KBM-7 (cell line): Measurements from ENCODE around the gene LDLRAD4.
"Not testable (repeated sequence)": the region's sequence is repeated elsewhere in the genome, so short reads cannot be mapped to it uniquely, and the experiment has no call there.

Experiments
- DNase-seq: peaks from one replicate; pipeline ENCODE4 v3.0.0-alpha.2; 2015
- in situ Hi-C: fragments of 300-500 bp; cut with MboI; formaldehyde crosslinking; loops from 2 replicates; pipeline ENCODE4 v1.14.3; 2020; ENCODE audit warnings: low sequenced_read_pairs, low pct_unique_long_range_greater_than_20kb, mixed read lengths

The LDLRAD4 gene

DNA sequence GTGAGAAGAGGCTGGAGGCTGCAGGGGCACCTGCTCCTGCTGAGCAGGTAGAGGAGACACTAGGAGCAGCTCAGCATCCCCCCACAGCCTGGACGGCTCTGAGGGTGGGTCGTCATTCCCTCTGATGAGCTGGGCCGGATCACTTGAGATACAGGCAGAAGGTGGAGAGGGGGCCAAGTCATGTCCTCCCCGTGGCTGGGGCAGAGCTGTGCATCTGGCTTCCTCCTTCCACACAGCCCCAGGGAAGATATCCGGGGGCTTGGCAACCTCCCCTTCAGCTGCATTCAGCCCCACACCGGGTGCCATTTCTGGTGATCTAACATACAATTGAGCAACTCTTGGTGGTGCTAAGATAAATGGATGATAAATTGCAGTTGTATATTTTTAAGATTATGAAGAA is 236.9 kb downstream of the LDLRAD4 start:
- peak; percentile 39 for DNase-seq
- in situ Hi-C loops = no loop called here

DNA sequence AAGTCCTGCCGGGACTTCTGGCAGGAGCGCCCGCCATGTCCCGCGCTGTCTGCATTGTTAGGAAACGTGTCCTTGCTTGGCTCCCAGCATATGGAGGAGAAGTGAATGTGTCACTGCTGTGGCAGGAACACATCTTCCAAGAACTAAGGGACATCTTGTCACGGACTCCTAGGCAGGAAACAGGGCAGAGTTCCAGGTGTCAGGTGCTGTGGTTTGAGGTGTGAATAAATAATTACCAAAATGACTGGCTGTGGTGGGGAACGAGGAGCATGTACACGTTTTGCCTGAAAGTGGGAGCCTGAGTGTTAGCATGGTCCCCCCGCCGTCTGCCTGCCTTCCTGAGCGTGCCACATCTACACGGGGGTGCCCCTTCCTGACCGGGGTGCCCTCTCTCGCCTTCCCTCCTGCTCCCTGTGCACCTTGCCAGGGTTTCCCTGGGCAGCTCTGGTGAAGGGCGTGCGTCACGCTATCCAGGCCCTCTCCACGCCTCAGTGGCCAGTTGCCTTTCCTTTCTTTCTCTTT is 237.5 kb downstream of the LDLRAD4 start:
- in situ Hi-C loops = no loop called here
- peak; percentile 35 for DNase-seq

DNA sequence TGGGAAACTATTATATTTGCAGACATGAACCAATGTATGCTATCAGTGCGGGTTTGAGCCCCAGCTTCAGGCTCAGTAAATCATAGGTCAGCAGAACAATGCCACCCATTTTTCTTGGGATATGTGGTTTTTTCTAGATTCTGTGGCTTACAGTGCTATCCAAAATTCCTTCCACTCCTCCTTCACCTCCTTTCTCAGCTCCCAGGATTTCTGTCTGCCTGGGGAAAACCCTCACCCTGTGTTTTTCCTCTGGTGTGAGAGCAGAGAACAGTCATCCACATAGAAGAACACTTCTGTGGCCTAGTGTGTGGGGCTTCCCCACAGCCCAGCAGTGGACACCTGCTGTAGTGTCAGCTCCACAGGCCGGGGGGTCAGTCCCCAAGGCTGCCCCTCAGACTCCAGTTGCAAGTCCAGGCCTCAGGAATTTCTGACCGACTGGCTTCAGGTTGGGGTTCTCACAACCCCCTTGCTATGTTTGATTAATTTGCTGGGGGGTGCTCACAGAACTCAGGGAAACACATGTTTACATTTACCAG is 238.2 kb downstream of the LDLRAD4 start:
- in situ Hi-C loops = no loop called here

DNA sequence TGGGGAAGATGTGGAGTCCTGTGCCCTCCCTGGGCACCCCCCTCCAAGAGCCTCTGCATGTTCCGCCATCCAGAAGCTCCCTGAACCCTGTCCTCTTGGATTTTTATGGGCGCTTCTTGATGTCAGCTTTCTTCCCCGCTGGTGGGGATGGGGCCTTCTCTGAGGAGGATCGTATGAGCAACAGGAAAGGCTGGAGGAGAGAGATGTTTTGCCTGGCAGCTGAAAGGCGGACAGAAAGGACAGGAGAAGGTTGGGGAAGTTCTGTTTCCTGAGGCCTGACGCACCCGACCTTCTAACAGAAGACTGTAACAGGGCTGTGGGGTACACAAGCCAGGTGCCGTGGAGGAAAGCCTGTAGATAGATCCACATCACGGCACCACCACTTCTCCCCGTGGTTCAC is 238.8 kb downstream of the LDLRAD4 start:
- in situ Hi-C loops = no loop called here
- no peak for DNase-seq

More for the DNA sequence above, 238.2 kb downstream of the LDLRAD4 start:
- DNase-seq = no peak

DNA sequence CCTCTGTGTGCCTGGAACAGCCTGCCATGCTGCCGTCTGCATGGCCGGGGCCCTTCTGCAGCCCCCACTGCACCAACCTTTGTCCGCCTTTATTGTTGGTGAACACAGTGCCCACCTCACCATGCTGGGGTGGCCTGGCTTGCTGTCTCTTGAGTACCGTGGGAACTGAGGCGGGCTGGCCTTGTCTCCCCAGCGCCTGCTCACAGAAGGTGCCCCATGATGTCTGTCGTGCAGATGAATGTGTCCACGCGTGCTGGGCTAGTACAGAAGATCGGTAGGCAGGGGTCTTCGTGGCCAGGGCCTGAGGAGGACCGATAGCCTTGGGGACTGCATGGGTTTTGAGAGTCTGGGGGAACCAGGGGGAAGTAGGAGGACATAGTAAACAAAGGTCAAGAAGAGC is 242.4 kb downstream of the LDLRAD4 start:
- no peak for DNase-seq
- in situ Hi-C loops = no loop called here

DNA sequence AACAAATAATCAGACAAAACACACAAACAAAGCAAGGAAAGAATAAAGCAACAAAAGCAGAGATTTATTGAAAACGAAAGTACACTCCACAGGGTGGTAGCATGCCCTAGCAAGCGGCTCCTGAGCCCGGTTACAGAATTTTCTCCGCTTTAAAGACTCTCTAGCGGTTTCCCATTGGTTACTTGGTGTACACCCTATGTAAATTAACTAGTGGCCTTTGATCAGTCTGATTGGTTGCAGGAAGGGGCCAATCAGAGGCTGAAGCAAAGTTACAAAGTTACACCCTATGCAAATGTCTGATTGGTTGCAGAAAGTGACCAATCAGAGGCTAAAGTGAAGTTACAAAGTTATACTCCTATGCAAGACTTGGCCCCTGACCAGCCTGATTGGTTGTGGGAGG is 242.9 kb downstream of the LDLRAD4 start:
- no peak for DNase-seq
- in situ Hi-C loops = no loop called here

DNA sequence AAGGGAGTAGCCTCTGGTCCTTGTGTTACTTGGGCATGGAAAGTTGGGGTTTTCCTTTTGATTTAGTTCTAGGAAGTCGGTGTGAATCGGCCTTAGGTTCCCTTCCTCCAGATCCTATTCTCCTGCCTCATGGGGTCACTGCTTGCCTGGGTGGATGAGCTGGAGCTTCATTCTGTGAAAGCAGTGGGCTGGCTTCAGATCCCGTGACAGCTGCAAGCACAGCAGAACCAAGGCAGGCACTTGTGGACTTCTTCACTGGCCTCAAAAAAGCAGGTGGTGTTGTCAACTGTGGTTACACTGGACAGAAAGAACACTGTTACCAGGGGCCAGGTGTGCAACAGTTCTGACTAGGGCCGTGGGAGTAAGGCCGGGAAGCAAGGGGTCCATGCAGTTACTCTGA is 243.4 kb downstream of the LDLRAD4 start:
- DNase-seq = no peak
- in situ Hi-C loops = no loop called here

DNA sequence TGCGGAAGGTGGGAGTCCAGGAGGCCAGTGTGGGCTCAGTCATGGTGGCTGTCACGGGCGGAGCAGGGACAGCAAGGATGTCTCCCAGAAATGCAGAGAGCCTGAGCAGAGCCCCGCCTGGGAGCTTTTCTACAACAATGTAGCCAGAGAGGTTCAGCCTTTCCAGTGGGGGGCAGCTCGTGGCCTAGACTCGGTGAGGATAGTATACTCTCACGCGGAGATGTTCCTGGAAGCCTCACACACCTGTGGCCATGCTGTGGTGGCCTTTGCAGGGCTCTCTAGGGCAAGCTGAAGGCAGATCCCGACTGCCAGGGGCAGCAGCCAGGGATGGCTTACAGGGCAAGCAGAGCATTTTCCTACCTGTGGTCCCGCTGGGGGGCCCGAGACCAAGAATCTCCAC is 244.1 kb downstream of the LDLRAD4 start:
- in situ Hi-C loops = no loop called here
- DNase-seq = no peak

DNA sequence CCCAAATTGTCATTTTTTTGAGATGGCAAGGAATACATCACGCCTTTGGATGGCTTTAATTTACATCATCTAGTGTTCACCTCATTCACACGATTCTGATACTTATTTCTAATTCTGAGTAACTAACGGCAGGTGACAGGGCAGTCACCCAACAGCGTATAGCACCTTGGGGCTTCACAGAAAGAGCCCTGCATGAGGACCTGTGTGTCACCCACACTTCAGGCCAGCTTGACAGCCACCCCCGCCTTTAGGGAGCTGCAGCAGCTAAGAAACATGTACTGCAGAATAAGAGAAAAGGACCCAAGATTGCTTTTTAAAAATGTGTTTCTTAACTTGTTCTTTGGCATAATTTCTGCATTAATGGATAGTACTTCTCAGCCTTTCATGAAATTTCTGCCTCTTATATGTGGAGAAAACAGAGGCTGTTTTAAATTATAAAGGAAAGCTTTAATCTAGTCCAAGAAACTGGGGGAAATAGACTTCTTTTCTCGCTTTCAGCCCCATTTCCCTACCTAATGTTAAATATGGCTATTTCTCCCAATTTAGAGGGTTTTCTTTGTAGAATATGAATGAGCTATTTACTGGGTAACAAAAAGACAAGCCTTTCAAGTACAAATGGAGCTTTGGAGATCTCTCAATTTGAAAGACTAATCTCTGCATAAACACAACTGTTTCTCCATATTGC is 245.1 kb downstream of the LDLRAD4 start:
- in situ Hi-C loops = no loop called here
- DNase-seq = no peak

DNA sequence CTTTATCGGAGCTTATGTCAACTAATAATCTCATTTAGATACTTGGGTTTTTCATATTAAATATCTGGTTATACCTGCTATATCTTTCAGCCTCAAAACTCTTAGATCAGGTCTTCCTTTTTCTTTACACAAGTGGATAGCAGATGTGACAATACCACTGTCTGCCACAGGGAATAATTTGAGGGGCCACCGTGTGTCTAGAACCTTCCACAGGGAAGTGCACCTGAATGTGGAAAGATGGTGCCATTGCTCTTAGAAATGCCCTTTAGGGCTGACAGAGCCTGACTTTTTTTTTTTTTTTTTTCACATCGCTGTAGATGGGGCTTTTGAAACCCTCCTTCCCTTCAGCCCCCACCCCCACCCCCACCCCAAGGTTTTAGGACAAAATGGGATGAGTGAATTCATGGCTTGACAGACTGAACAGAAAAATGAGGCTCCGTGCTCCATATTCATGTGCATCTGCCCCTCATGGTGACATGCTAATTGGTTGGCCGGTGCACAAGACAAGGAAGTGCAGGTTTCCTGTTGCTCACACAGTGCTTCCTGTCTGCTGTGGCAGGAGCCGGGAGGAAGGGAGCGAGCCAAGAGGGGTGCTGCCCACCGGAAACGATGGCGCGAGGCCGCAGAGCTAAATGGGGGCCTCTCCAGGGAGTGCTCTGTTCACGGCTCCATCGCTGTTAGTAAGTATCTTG is 246.0 kb downstream of the LDLRAD4 start:
- peak; percentile 93 for DNase-seq
- in situ Hi-C loops = no loop called here

DNA sequence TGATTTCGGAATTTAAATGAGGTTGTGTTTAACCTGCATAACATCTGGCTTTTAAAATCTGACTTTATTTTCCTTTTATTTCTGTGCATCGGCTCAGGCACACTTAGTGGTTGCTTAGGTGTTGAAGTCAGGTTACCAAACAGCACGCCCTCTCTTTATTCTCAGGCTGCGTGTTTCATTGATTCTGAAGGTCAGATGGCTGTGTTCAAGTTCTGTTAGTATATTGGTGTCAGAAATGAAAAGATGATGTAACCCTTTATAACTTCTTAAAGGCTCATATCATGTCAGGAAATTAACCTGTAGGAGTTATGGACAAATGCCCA is 246.5 kb downstream of the LDLRAD4 start:
- in situ Hi-C loops = no loop called here
- no peak for DNase-seq

DNA sequence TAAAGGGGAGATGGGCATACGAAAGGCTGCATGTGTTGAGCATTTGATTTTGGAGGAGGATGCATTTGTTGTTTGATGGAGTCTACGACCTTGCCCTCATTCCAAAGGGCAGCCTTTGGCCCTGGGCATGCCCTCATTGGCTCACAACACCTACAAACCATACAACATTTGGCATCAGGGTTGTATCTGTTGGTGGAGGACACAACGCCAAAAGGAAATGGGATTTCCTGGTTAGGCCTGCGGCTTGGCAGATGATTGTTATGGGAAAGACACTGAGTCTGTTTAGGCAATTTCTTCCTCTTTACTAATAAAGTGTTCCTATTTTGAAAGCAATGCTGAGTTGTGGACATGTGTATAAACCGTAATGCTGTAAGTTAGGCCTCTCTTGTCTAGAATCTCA is 246.9 kb downstream of the LDLRAD4 start:
- in situ Hi-C loops = no loop called here
- peak; percentile 67 for DNase-seq

DNA sequence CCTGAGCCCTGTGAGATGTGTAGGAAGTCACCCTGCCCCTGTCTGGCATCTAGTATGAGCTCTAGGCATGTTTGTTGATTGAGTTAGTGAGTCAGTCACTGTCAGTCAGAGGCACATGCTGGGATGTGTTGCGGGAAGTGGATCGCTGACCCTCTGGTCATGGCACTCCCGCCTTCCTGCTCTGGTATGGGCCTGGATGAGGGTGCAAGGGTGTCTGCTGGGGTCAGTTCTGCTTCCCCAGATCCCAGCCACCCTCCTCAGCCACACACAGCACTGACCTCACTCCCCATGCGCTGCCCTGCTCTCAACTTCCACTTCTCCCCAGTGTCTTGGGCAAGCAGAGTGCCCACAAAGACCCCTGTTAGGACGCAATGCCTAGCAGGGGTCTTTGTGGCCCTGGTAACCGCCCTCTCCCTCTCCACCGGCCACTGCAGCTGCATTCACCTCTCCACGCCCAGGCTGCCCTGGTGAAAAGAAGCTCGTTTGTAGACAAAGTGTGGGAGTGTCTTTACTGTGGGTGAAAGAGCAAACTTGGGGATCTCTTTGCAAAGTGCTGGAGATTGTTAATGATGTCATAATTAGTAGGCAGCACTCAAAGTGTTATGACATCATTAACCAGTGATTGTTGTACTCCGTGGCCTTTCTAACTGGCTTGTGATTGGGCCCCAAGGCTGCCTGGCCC is 252.1 kb downstream of the LDLRAD4 start:
- in situ Hi-C loops = no loop called here
- DNase-seq = no peak

DNA sequence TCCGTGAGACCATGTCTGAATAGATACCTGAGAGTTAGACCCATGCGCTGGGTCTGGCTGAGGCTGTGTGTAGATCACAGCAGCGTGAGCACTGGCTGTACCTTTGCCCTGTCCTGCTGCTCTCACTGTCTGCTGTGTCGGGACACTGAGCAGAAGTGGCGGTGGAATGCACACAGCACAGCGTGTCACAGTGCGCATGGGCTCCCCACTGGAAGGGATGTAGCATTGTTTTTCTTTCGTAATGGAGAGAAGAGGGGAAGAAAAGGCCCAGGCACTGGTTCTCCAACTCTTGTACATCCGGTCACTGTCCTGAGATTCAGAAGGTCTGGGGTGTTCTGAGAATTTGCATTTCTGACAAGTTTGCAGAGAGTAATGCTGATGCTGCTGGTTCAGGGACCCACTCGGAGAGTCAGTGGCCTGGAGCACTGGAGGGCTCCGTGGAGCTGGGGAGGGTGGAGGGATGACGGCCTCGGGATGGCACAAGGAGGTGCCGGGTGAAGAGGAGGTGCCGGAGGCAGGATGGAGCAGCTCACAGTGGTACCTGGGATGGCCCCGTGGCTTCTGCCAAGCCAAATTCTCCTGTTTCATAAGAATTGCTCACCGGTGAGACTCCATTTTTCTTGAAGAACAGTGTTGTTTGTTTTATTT is 252.8 kb downstream of the LDLRAD4 start:
- in situ Hi-C loops = no loop called here
- DNase-seq = no peak

DNA sequence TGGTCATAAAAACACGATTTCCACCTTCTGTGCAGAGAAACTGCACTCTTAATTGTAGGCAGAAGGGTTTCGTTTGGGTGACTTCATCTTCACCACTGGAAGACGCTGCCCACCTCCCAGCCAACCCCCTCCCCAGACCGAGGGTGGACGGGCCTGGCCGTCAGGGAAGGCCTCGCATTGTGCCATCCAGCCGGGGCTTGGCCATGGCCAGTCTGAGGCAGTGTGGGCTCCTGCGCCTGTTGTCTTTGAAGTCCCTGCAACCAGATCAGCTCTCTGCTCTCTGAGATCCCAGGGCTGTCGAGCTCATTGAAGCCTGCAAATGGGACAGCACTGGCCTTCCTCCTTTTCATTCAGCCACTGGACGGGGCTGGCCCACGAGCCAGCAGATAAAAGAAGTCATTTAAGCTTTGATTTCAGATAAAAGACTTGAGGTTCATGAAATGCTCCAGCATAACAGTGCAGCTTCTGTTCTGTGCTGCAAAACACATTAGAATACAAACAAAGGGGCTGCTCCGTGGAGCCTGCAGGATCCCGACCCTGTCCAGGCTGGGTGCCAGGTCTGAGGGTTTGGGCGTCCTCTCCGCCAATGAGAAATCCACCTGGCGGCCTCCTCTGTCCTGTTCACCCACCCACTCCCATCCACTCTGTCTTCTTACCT is 253.5 kb downstream of the LDLRAD4 start:
- in situ Hi-C loops = no loop called here
- peak; percentile 53 for DNase-seq

DNA sequence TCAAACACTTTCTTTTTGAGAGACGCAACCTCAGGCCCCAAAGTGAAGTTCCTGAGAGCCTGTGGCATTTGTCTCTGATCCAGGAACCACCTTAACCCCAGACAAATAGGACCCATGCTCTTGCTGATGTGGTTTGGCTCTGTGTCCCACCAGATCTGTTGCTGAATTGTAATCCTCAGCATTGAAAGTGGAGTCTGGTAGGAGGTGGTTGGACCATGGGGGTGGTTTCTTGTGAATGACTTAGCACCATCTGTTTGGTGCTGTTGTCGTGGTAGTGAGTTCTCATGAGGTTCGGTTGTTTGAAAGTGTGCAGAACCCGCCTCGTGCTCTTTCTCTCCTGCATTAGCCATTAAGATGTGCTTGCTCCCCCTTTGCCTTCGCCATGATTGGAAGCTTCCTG is 255.2 kb downstream of the LDLRAD4 start:
- in situ Hi-C loops = no loop called here
- DNase-seq = no peak

DNA sequence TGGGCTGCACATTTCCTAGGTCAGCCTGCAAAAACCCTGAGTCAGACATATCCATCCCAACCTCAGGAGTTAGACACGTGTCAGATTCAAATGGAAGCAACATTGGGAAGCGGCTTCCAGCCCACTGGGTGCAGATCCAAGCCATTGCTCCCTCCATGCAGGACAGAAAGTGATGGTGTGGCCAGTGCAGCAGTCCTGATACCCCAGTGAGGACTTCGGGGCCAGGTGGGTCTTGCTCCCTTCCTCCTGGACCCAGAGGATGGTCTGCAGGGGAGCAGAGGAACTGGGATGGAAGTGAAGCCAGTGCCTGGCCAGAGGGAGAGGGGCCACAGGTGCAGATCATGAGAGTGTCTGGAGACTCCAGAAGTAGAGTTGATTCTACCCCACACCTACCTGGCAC is 255.8 kb downstream of the LDLRAD4 start:
- in situ Hi-C loops = no loop called here
- no peak for DNase-seq

DNA sequence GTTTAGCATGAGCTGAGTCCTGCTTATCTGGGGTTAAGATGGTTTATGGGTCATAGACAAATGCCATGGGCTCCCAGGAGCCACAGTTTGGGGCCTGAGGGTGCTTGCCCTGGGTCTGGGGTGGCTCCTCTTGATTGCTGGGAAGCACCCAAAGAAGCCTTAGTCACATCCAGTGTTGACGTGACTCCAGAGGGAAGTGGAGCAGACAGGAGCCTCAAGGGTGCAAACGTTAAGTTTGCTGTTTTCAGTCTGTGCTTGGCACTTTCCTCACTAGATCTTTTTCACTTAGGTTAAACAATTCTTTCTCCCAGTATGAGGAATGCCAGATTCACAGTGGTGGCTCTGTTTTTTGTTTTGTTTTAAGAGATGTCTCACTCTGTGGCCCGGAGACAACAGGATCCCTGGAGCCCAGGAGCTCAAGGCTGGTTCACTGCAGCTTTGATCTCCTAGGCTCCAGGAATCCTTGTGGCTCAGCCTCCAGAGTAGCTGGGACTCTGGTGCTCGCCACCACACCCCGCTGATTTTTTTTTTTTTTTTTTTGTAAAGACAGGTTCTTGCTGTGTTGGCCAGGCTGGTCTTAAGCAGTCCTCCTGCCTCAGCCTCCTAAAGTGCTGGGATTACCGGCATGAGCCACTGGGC is 256.5 kb downstream of the LDLRAD4 start:
- DNase-seq = no peak
- in situ Hi-C loops = no loop called here

DNA sequence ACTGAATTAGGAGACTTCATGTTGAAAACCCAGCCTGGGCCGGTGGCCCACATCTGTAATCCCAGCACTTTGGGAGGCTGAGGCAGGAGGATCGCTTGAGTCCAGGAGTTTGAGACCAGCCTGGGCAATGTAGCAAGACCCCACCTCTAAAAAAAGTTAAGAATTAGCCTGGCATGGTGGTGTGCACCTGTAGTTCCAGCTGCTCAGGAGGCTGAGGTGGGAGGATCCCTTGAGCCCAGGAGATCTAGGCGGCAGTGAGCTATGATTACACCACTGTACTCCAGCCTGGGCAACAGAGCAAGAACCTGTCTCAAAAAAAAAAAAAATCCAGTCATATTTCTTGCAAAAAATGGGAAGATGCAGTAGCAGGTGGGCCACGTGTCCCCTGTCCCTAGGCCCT is 257.8 kb downstream of the LDLRAD4 start:
- DNase-seq, in situ Hi-C loops: not testable (repeated sequence)
